ENCODE results near the gene CAVIN2.

CAVIN2 gene

GRCh38 chr2:191877875-191878274 is 31.0 kb upstream of the CAVIN2 start:
- TF ChIP-seq CTCF (IDR thresholded peaks at IDR 0.05; ENCODE audit: borderline replicate concordance, control extremely low read depth, extremely low read depth, insufficient read depth, missing control alignments): no peak
- in situ Hi-C loops (cut with MboI; ENCODE audit: low sequenced_read_pairs, unreplicated experiment): no loop called here
- DNase-seq (ENCODE audit: low spot score): no peak

GRCh38 chr2:191875859-191876258 is 29.0 kb upstream of the CAVIN2 start:
- DNase-seq (ENCODE audit: low spot score): no peak
- TF ChIP-seq CTCF (IDR thresholded peaks at IDR 0.05; ENCODE audit: borderline replicate concordance, control extremely low read depth, extremely low read depth, insufficient read depth, missing control alignments): no peak
- in situ Hi-C loops (cut with MboI; ENCODE audit: low sequenced_read_pairs, unreplicated experiment): no loop called here

- in situ Hi-C loops (cut with MboI; ENCODE audit: low sequenced_read_pairs, unreplicated experiment): no loop called here
- TF ChIP-seq CTCF (IDR thresholded peaks at IDR 0.05; ENCODE audit: borderline replicate concordance, control extremely low read depth, extremely low read depth, insufficient read depth, missing control alignments): no peak
- no peak for DNase-seq (ENCODE audit: low spot score)
These were observed 23.9 kb upstream of the CAVIN2 start for GRCh38 chr2:191870744-191871143.

GRCh38 chr2:191869781-191870180 is 22.9 kb upstream of the CAVIN2 start:
- in situ Hi-C loops (cut with MboI; ENCODE audit: low sequenced_read_pairs, unreplicated experiment): no loop called here
- DNase-seq (ENCODE audit: low spot score): no peak

GRCh38 chr2:191869178-191869577 is 22.3 kb upstream of the CAVIN2 start:
- peak; percentile 39 for TF ChIP-seq CTCF (IDR thresholded peaks at IDR 0.05; ENCODE audit: borderline replicate concordance, control extremely low read depth, extremely low read depth, insufficient read depth, missing control alignments)
- DNase-seq (ENCODE audit: low spot score): no peak
- in situ Hi-C loops (cut with MboI; ENCODE audit: low sequenced_read_pairs, unreplicated experiment): no loop called here

More at GRCh38 chr2:191869781-191870180, 22.9 kb upstream of the CAVIN2 start:
- no peak for TF ChIP-seq CTCF (IDR thresholded peaks at IDR 0.05; ENCODE audit: borderline replicate concordance, control extremely low read depth, extremely low read depth, insufficient read depth, missing control alignments)

- no peak for TF ChIP-seq CTCF (IDR thresholded peaks at IDR 0.05; ENCODE audit: borderline replicate concordance, control extremely low read depth, extremely low read depth, insufficient read depth, missing control alignments)
- in situ Hi-C loops (cut with MboI; ENCODE audit: low sequenced_read_pairs, unreplicated experiment): no loop called here
- DNase-seq (ENCODE audit: low spot score): no peak
These were observed 20.6 kb upstream of the CAVIN2 start for GRCh38 chr2:191867507-191867847.
